ENCODE measurements around the gene EP300.

DNA sequence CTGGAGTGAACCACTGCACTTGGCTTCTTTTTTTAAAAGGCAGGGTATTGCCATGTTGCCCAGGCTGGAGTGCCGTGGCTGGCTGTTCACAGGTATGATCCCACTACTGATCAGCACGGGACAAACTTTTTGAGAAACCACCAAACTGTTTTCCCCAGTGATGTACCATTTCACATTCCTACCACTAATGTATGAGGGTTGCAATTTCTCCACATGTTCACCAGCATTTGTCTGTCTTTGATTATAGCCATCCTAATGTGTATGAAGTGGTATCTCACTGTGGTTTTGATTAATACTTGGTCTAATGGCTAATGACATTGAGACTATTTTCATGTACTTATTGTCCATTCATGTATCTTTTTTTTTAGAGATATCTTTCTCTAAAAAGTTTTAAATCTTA, 41.5 kb upstream of the EP300 start:
- TF ChIP-seq, protein P1, sequence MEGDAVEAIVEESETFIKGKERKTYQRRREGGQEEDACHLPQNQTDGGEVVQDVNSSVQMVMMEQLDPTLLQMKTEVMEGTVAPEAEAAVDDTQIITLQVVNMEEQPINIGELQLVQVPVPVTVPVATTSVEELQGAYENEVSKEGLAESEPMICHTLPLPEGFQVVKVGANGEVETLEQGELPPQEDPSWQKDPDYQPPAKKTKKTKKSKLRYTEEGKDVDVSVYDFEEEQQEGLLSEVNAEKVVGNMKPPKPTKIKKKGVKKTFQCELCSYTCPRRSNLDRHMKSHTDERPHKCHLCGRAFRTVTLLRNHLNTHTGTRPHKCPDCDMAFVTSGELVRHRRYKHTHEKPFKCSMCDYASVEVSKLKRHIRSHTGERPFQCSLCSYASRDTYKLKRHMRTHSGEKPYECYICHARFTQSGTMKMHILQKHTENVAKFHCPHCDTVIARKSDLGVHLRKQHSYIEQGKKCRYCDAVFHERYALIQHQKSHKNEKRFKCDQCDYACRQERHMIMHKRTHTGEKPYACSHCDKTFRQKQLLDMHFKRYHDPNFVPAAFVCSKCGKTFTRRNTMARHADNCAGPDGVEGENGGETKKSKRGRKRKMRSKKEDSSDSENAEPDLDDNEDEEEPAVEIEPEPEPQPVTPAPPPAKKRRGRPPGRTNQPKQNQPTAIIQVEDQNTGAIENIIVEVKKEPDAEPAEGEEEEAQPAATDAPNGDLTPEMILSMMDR (IDR thresholded peaks at IDR 0.05), result no peak
- no peak for TF ChIP-seq POLR2A (IDR thresholded peaks at IDR 0.05)
